GM12878 (cell line): ENCODE data around the gene CSNK1G1. TPM values are rescaled to one million over a fixed set of nuclear protein-coding genes. Genes with fewer than 3 reads are reported as not detected.

Source experiments
- ATAC-seq: fragments of 200-7000 bp; cut with Tn5 transposase; 3 replicates; pipeline ENCODE4 v1.9.1; 2020; ENCODE audit warnings: mild to moderate bottlenecking, moderate library complexity
- BruUV-seq: library from RNA; stranded (reverse); fragments of 400-500 nt; replicated peaks from 2 replicates; lab custom pipeline; 2021; lab: Mats Ljungman, UMichigan
- CTCF ChIA-PET: fragments of 300-600 bp; sonication (Branson Sonifier 250); formaldehyde crosslinking; extraction: SDS; loops from one replicate; lab custom pipeline; 2021; ENCODE audit warnings: inconsistent platforms; lab: Yijun Ruan, JAX
- POLR2A ChIA-PET: fragments of 350-600 bp; formaldehyde crosslinking; extraction: SDS; loops from one replicate; lab custom pipeline; 2021; ENCODE audit warnings: inconsistent platforms; lab: Charles Lee
- RAD21 ChIA-PET: fragments of 300-600 bp; sonication (Branson Sonifier 250); formaldehyde crosslinking; loops from one replicate; lab custom pipeline; 2023; ENCODE audit warnings: antibody characterized with exemption; ENCODE audit not compliant: unreplicated experiment; lab: Charles Lee
- SMC1A ChIA-PET: fragments of 300-600 bp; sonication (Branson Sonifier 250); formaldehyde crosslinking; loops from one replicate; lab custom pipeline; 2023; ENCODE audit not compliant: unreplicated experiment, uncharacterized antibody; lab: Charles Lee
- DNase-seq: peaks from one replicate; pipeline ENCODE4 v3.0.0-alpha.2; 2011; ENCODE audit warnings: low read depth, low spot score
- FAIRE-seq: peaks from 3 replicates; lab custom pipeline; 2011; peaks lifted over from hg19 to GRCh38; lab: Jason Lieb, UNC
- H2AFZ ChIP-seq: 2 replicates; pipeline ENCODE4 v1.6.0; 2011; ENCODE audit warnings: low read depth, low read length, control low read depth; ENCODE audit not compliant: control insufficient read depth
- H3K27ac ChIP-seq: 2 replicates; pipeline ENCODE4 v1.5.1; 2011; ENCODE audit warnings: control low read depth; ENCODE audit not compliant: control insufficient read depth, insufficient read depth
- H3K27me3 ChIP-seq, 2 experiments: replicated peaks in 1 of 2; 2 replicates each; pipeline versions ENCODE4 v1.6.0 to v1.6.1; 2011; ENCODE audit warnings: low read length in 1 of 2; ENCODE audit not compliant: control insufficient read depth in 2 of 2, insufficient read depth in 2 of 2
- H3K36me3 ChIP-seq, 2 experiments: 2 replicates each; pipeline ENCODE4 v1.5.1; 2011; ENCODE audit warnings: low read length in 1 of 2; ENCODE audit not compliant: control insufficient read depth in 2 of 2, insufficient read depth in 2 of 2
- H3K4me1 ChIP-seq: 2 replicates; pipeline ENCODE4 v1.6.1; 2011; ENCODE audit warnings: mild to moderate bottlenecking, low read length, moderate library complexity, mixed read lengths; ENCODE audit not compliant: control insufficient read depth, insufficient read depth
- H3K4me2 ChIP-seq: 2 replicates; pipeline ENCODE4 v1.6.0; 2011; ENCODE audit warnings: control low read depth; ENCODE audit not compliant: control insufficient read depth, insufficient read depth
- H3K4me3 ChIP-seq: fragments of 200-600 bp; sonication (generic); 2 replicates; pipeline ENCODE4 v1.5.1; 2016
- H3K79me2 ChIP-seq: 2 replicates; pipeline ENCODE4 v1.6.0; 2011; ENCODE audit warnings: low read length; ENCODE audit not compliant: control insufficient read depth, insufficient read depth
- H3K9ac ChIP-seq: 2 replicates; pipeline ENCODE4 v1.8.0; 2011; ENCODE audit warnings: low read length, control low read depth, mixed read lengths; ENCODE audit not compliant: control insufficient read depth, insufficient read depth
- H3K9me3 ChIP-seq: replicated peaks from 3 replicates; pipeline ENCODE4 v1.5.1; 2011; ENCODE audit warnings: mild to moderate bottlenecking, low read length; ENCODE audit not compliant: control insufficient read depth, insufficient read depth
- H4K20me1 ChIP-seq: 2 replicates; pipeline ENCODE4 v1.6.0; 2011; ENCODE audit not compliant: control insufficient read depth, insufficient read depth
- CBFB ChIP-seq: IDR thresholded peaks from 2 replicates; pipeline ENCODE4 v1.6.1; 2016; ENCODE audit warnings: antibody characterized with exemption, low read depth
- CHD4 ChIP-seq: fragments of 200-600 bp; sonication (generic); IDR thresholded peaks from 2 replicates; pipeline ENCODE4 v1.6.1; 2016; ENCODE audit warnings: mild to moderate bottlenecking
- DPF2 ChIP-seq: fragments of 450-650 bp; IDR thresholded peaks from 2 replicates; pipeline ENCODE4 v1.6.1; 2017; ENCODE audit warnings: mild to moderate bottlenecking
- EGR1 ChIP-seq, 2 experiments: IDR thresholded peaks; 1 replicate in 1 of 2; 2 replicates in 1 of 2; pipeline ENCODE4 v1.6.1; 2011 to 2012; ENCODE audit warnings: low read depth in 2 of 2, low read length in 2 of 2, borderline replicate concordance in 1 of 2, mild to moderate bottlenecking in 1 of 2, moderate library complexity in 1 of 2
- FOXM1 ChIP-seq: IDR thresholded peaks from 2 replicates; pipeline ENCODE4 v1.6.1; 2012; ENCODE audit warnings: low read depth, mild to moderate bottlenecking, inconsistent platforms, low read length, moderate library complexity
- MEF2B ChIP-seq: fragments of 450-650 bp; IDR thresholded peaks from 2 replicates; pipeline ENCODE4 v1.6.1; 2018; ENCODE audit warnings: mild to moderate bottlenecking, moderate library complexity; ENCODE audit not compliant: partially characterized antibody, poor library complexity, severe bottlenecking
- POLR2AphosphoS5 ChIP-seq: IDR thresholded peaks from 2 replicates; pipeline ENCODE4 v1.6.1; 2011; ENCODE audit warnings: mild to moderate bottlenecking, low read length, inconsistent platforms
- RAD21 ChIP-seq: IDR thresholded peaks from 2 replicates; pipeline ENCODE4 v1.6.1; 2011; ENCODE audit warnings: mild to moderate bottlenecking, low read depth, low read length, moderate library complexity; ENCODE audit not compliant: insufficient read depth
- TARDBP ChIP-seq: IDR thresholded peaks from 2 replicates; pipeline ENCODE4 v1.6.1; 2016; ENCODE audit warnings: borderline replicate concordance
- WGBS: methylation state at CpG from one replicate; pipeline ENCODE4 v1.1.6; 2016; ENCODE audit warnings: low lambda C conversion rate; ENCODE audit not compliant: insufficient replicate concordance, insufficient coverage; ENCODE audit errors: missing lambda C conversion rate; 5-methylcytosine and 5-hydroxymethylcytosine counted together
- in situ Hi-C: fragments of 300-500 bp; cut with MboI; formaldehyde crosslinking; loops from 9 replicates; pipeline ENCODE4 v1.14.3; 2018; ENCODE audit warnings: mixed read lengths
- intact Hi-C: fragments of 100-400 bp; cut with micrococcal nuclease; formaldehyde crosslinking; loops from one replicate; pipeline ENCODE4 v1.14.2; 2022; ENCODE audit not compliant: unreplicated experiment
- polyA plus RNA-seq, 11 experiments: library from polyadenylated mRNA; depleted of rRNA in 4 of 11; unstranded in 6 of 11; stranded (reverse) in 5 of 11; fragments of >200 nt; fragmentation: Nextera tagmentation in 4 of 11; fragmentation: Illumina TruSeq in 1 of 11; extraction: Ambion mirVana in 4 of 11; extraction: Trizol in 1 of 11; gene quantifications; 1 replicate in 1 of 11; 2 replicates in 10 of 11; pipeline versions ENCODE4 v1.2.1 to v1.2.3, GENCODE V29; 2011 to 2016; ENCODE audit warnings: inconsistent platforms in 2 of 11, missing spikeins in 2 of 11, low read depth in 1 of 11
- total RNA-seq, 4 experiments: library from RNA; depleted of rRNA in 3 of 4; stranded (reverse); fragments of >200 nt in 3 of 4; fragmentation: Illumina TruSeq in 1 of 4; extraction: Trizol in 1 of 4; gene quantifications; 2 replicates each; pipeline versions ENCODE4 v1.2.1 to v1.2.3, GENCODE V29; 2013 to 2021
- TF ChIP-seq, protein P1 (sequence below): IDR thresholded peaks from 2 replicates; pipeline ENCODE4 v1.6.1; 2011; ENCODE audit warnings: mild to moderate bottlenecking, low read depth, low read length, moderate library complexity; ENCODE audit not compliant: insufficient replicate concordance
- TF ChIP-seq, protein P2 (sequence below): IDR thresholded peaks from 2 replicates; pipeline ENCODE4 v1.6.1; 2012; ENCODE audit warnings: improper control_type of control experiment, low read depth, low read length; ENCODE audit not compliant: insufficient replicate concordance
- TF ChIP-seq, protein P3 (sequence below): IDR thresholded peaks from 2 replicates; pipeline ENCODE4 v1.6.1; 2012; ENCODE audit warnings: low read depth, low read length, improper control_type of control experiment
- TF ChIP-seq, protein P4 (sequence below): IDR thresholded peaks from 2 replicates; pipeline ENCODE4 v1.6.1; 2012; ENCODE audit warnings: low read depth, low read length, improper control_type of control experiment

Gene CSNK1G1
- total and polyA plus RNA-seq, 10 of the 15 experiments (the other 5 are each of a cell fraction or from before 2014, with no cell fraction given) = 6.1 to 23.4 (median 15.3) TPM

DNA sequence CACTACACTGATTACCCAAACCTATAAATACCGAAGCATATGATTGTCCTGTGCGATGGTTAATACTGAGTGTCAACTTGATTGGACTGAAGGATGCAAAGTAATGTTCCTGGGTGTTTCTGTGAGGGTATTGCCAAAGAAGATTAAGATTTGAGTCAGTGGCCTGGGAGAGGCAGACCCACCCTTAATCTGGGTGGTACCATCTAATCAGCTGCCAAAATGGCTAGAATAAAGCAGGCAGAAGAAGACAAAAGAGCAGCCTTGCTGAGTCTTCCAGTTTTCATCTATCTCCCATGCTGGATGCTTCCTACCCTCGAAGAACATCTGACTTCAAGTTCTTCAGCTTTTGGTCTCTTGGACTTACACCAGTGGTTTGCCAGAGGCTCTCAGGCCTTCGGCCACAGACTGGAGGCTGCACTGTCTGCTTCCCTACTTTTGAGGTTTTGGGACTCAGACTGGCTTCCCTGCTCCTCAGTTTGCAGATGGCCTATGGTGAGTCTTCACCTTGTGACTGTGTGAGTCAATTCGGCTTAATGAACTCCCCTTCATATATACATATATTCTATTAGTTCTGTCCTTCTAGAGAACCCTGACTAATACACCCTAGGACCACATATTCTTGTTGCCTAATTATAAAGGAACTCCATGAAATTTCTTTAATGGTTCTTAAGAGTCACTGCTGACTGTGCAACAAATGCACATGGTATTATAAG lies 31.7 kb downstream of the CSNK1G1 start:
- FAIRE-seq (no peak), DNase-seq (no peak), ATAC-seq (no peak)
- H3K4me1 ChIP-seq = no peaks in the 10 kb centered on the region
- H3K4me3 ChIP-seq = no peak overlapping the region
- no peaks in the 10 kb centered on the region; a peak in 1 of 4 replicates for H3K36me3 ChIP-seq
- intact Hi-C loops (no loop called here), in situ Hi-C loops (no loop called here)
- BruUV-seq = no TSS peak
- no peak overlapping the region for H2AFZ ChIP-seq
- H3K9ac ChIP-seq = no peak overlapping the region
- no peaks in the 10 kb centered on the region for H3K9me3 ChIP-seq
- WGBS = 86% methylated on average over 5 of the region's 5 CpGs
- H3K27ac ChIP-seq = no peak overlapping the region
- H3K4me2 ChIP-seq = no peak overlapping the region
- ChIA-PET POLR2A (interaction anchor here (1.6 kb wide), 1 partner anchor 8 kb away, joined by 5 read pairs; no protein-coding TSS in a partner anchor), RAD21 (no interaction called here), CTCF (no interaction called here), SMC1A (interaction anchor here (1.3 to 1.6 kb wide), 3 partner anchors 8 to 135 kb away, joined by 3 to 5 read pairs (median 3); no protein-coding TSS in a partner anchor)
- H4K20me1 ChIP-seq = no peaks in the 10 kb centered on the region
- peaks cover 3% of the 10 kb centered on the region for H3K79me2 ChIP-seq
- H3K27me3 ChIP-seq = no peaks in the 10 kb centered on the region
- TF ChIP-seq CHD4 (no peak), POLR2AphosphoS5 (no peak), DPF2 (no peak), RAD21 (no peak), MEF2B (no peak), EGR1 (IDR thresholded peaks at IDR 0.05; ENCODE audit: borderline replicate concordance in 1 of 2, low read depth in 2 of 2, low read length in 2 of 2) (no peak), FOXM1 (no peak), TARDBP (no peak), CBFB (no peak)
- TF ChIP-seq, protein P1, sequence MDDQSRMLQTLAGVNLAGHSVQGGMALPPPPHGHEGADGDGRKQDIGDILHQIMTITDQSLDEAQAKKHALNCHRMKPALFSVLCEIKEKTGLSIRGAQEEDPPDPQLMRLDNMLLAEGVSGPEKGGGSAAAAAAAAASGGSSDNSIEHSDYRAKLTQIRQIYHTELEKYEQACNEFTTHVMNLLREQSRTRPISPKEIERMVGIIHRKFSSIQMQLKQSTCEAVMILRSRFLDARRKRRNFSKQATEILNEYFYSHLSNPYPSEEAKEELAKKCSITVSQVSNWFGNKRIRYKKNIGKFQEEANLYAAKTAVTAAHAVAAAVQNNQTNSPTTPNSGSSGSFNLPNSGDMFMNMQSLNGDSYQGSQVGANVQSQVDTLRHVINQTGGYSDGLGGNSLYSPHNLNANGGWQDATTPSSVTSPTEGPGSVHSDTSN = no peak
- TF ChIP-seq, protein P2, sequence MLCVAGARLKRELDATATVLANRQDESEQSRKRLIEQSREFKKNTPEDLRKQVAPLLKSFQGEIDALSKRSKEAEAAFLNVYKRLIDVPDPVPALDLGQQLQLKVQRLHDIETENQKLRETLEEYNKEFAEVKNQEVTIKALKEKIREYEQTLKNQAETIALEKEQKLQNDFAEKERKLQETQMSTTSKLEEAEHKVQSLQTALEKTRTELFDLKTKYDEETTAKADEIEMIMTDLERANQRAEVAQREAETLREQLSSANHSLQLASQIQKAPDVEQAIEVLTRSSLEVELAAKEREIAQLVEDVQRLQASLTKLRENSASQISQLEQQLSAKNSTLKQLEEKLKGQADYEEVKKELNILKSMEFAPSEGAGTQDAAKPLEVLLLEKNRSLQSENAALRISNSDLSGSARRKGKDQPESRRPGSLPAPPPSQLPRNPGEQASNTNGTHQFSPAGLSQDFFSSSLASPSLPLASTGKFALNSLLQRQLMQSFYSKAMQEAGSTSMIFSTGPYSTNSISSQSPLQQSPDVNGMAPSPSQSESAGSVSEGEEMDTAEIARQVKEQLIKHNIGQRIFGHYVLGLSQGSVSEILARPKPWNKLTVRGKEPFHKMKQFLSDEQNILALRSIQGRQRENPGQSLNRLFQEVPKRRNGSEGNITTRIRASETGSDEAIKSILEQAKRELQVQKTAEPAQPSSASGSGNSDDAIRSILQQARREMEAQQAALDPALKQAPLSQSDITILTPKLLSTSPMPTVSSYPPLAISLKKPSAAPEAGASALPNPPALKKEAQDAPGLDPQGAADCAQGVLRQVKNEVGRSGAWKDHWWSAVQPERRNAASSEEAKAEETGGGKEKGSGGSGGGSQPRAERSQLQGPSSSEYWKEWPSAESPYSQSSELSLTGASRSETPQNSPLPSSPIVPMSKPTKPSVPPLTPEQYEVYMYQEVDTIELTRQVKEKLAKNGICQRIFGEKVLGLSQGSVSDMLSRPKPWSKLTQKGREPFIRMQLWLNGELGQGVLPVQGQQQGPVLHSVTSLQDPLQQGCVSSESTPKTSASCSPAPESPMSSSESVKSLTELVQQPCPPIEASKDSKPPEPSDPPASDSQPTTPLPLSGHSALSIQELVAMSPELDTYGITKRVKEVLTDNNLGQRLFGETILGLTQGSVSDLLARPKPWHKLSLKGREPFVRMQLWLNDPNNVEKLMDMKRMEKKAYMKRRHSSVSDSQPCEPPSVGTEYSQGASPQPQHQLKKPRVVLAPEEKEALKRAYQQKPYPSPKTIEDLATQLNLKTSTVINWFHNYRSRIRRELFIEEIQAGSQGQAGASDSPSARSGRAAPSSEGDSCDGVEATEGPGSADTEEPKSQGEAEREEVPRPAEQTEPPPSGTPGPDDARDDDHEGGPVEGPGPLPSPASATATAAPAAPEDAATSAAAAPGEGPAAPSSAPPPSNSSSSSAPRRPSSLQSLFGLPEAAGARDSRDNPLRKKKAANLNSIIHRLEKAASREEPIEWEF = no peak
- TF ChIP-seq, protein P3, sequence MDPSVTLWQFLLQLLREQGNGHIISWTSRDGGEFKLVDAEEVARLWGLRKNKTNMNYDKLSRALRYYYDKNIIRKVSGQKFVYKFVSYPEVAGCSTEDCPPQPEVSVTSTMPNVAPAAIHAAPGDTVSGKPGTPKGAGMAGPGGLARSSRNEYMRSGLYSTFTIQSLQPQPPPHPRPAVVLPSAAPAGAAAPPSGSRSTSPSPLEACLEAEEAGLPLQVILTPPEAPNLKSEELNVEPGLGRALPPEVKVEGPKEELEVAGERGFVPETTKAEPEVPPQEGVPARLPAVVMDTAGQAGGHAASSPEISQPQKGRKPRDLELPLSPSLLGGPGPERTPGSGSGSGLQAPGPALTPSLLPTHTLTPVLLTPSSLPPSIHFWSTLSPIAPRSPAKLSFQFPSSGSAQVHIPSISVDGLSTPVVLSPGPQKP = no peak
- TF ChIP-seq, protein P4, sequence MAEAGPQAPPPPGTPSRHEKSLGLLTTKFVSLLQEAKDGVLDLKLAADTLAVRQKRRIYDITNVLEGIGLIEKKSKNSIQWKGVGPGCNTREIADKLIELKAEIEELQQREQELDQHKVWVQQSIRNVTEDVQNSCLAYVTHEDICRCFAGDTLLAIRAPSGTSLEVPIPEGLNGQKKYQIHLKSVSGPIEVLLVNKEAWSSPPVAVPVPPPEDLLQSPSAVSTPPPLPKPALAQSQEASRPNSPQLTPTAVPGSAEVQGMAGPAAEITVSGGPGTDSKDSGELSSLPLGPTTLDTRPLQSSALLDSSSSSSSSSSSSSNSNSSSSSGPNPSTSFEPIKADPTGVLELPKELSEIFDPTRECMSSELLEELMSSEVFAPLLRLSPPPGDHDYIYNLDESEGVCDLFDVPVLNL = no peak
